NCI-H526 treated with DMSO at 0.1 percent for 48 hours (cell line): ENCODE data around the gene SYNM.

Source experiments
- DNase-seq: peaks from one replicate; lab custom pipeline; 2025; lab: John Stamatoyannopoulos, UW

Gene SYNM

GRCh38 chr15:99143655-99144610 is 39.1 kb downstream of the SYNM start:
- DNase-seq = no peak

- DNase-seq = no peak
These were observed 40.1 kb downstream of the SYNM start for GRCh38 chr15:99145005-99145404.

DNA sequence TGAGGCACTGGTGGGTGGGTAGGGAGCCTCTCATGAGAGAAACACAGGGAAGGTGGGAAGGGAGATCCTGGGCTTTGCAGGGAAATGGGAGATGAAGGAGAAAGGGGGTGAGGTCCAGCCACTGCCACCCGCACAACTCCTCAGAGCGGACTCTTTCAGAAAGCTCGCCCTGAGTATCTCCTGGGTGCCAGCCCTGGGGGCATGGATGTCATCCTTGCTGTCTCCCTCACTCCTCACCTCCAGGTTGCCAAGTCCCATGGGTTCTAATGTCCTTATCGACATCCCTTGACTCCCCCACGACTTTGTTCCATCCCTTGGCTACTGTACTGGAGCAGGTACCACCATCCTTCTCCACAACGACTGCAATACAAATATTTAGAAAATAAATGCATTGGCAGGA is 40.9 kb downstream of the SYNM start:
- no peak for DNase-seq

- no peak for DNase-seq
These were observed 41.8 kb downstream of the SYNM start for GRCh38 chr15:99146661-99147060.

DNA sequence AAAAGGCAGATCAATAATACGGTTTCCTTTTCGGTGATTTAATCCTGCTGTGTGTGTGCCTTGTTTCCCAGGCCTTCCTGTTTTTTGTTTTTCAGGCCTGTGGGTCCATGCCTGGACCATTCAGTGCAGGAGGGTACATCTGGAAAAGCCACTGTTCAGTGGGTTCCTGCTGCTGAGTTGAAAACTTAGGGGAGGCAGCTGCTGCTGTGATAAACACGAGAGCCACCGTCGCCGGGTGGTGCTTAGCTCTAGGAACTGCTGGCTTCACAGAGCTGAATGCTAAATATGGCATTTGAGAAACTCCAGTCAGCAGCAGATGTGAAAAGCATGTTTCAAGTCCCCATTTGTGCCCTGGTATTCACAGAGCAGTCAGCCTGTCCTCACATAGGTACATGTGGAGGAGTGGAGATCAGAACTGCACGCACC is 44.0 kb downstream of the SYNM start:
- no peak for DNase-seq

DNA sequence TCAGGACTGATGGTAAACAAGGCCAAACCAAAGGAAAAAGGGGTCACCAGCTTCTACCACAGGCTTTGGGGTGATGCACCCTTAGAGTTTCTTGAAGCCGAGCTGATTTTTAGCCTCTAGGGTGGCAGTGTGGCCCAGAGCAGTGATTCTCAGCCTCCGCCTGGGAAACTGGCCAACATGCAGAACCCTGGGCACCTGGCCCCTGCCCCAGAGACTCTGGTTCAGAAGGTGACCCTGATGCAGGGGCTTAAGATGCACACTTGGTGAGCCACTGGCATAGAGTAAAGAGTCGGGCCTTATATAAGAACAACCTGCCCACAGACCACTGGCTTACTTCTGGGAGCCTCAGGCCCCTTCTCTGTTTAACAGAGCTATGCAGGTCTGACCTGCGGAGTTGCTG is 44.5 kb downstream of the SYNM start:
- DNase-seq = no peak

GRCh38 chr15:99151156-99151555 is 46.3 kb downstream of the SYNM start:
- no peak for DNase-seq

DNA sequence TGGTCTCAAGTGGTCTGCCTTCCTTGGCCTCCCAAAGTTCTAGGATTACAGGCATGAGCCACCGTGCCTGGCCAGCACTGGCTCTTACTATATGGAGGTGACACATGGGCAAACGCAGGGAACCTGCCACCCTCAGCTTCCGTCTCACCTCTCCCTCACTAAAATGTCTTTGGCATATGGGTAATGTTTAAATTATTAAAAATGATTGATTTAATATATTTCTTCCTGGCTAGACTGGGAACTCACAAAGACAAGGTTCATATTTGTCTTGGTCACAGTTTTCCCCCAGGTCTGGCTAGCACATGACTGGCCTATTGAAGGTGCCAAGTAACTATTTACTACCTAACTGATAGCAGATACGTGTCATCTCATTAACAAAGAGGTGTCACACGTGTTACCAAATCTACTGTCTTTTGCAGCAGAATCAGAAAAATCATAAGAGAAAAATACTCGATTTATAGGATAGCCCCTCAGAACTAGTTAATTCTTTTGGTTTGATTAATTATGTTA is 48.2 kb downstream of the SYNM start:
- DNase-seq = no peak

- no peak for DNase-seq
These were observed 49.4 kb downstream of the SYNM start for GRCh38 chr15:99154271-99154670.

- no peak for DNase-seq
These were observed 51.1 kb downstream of the SYNM start for GRCh38 chr15:99155961-99156443.

DNA sequence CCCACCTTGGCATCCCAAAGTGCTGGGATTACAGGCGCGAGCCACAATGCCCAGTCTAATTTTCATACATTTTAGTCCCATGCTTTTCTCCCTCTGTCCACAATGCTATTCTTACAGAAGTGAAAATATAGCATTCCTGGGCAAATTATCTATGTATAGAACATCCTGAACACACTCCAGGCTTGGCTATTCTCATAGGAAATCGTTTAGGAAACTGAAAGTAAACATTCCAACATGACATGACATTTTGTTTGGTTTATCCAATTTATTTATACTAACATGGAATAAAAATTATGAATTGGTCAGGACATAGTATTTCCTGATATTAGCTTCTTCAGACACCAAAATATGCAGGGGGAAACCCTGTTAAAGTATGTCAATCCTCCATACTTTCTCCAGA is 52.6 kb downstream of the SYNM start:
- DNase-seq = no peak

DNA sequence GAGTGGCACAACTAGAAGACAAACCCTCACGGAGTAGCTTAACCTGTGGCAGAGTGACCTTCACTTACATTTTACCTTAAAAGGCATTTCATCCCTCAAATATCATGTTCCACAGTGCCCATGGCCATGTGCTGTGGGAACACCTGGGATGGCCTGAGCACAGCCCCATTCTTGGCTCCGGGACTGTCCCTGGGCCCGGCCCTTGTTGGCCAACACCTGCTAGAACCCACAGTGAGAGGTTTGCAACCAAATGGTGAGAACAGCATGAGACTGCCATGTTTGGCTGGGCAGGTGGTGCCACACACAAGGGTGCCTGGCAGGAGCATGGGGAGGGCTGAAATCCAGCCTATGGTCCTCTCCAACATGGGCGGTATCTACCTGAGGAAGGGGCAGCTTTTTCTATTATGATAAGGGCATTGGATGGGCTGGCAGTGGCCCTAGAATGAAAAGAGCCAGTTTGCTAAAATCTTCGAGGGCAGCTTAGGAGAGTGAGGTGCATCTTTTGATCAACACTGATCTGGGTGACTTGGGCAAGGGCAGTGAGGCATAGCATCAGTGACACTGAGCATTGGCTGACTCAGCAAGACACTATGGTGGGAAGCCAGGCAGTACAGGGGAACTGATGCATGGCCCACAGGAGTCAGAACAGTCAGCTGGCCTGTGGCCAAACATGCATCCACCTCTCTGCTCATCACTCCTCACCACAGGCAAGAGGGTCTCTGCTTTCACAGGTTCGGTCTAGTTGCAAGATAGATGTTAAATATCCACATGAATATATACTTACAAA is 53.9 kb downstream of the SYNM start:
- DNase-seq = no peak

DNA sequence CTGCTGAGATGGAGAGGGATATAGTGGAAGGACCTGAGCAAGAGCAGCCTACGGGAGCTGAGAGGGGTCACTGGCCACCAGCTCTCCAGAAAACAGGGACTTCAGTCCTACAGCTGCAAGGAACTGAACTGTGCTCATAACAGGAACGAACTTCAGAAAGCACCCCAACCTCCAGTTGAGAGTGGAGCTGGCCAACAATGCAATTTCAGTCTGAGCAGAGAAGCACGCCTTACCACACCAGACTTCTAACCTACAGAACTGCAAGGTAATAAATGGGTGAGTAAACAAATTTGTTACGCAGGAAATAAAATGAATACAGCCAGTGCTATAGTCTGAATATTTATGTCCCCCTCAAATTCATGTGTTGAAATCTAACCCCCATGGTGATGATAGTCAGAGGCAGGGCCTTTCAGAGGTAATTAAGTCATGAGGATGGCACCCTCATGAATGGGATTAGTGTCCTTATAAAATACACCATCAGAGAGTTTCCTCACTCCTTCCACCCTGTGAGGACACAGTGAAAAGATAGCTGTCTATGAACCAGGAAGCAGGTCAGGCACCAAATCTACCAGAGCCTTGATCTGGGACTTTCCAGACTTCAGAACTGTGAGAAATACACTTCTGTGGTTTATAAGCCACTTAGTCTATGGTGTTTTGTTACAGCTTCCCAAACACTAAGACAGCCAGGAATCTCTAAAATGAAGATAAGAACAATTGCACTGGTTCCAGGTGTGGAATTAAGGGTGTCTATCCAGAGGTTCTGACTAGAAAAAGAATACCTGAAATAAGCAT is 58.6 kb downstream of the SYNM start:
- DNase-seq = no peak

DNA sequence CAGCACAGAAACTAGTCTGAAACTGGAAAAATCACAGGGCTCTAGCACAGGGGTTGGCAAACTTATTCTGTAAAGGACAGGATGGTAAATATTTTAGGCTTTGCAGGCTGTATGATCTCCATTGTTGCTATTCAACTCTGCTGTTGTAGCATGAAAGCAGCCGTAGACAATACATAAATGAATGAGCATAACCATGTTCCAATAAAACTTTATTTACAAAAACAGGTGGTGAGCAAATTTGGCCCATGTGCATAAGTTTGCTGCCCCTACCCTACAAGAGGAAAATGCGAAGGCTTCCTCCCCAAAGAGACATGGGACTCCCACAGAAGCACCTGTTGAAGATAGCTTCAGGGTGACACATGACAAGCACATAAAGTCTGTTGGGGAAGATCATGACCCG is 59.2 kb downstream of the SYNM start:
- no peak for DNase-seq

DNA sequence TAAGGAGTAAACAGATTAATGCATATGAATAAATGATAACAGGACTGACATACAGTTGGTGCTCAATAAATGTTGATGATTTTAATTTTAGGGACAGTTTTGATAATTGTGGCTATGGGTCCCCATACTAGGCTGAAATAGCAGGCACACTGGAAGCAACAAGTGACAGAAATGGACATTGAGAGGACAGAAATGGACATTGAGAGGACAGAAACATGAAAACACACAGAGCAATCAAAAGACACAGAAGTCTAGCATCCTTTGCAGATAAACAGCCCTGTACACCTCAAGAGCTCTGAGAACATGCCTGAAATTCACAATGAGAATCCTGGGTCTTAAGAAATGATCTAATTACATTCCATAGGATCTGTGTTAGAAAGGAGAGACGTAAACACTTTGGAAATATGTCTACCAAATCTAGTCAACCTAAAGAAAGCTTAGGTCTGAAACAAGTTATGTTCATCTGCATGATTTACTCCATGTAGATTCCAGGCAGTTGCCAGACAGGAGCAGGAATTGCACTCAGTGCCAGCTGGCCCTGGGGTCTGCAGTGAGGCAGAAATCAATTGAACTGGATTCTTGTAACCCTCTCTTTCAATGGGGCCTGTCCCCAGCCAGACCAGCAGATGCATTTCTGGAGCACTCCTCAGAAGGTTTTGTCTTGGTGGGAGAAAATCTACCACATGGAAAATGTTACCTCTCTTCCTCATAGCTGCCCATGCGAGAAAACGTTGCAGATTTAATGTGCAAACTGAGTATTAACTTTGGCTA is 60.3 kb downstream of the SYNM start:
- DNase-seq = no peak

GRCh38 chr15:99165956-99166689 is 61.2 kb downstream of the SYNM start:
- no peak for DNase-seq

GRCh38 chr15:99167201-99167600 is 62.3 kb downstream of the SYNM start:
- DNase-seq = no peak

DNA sequence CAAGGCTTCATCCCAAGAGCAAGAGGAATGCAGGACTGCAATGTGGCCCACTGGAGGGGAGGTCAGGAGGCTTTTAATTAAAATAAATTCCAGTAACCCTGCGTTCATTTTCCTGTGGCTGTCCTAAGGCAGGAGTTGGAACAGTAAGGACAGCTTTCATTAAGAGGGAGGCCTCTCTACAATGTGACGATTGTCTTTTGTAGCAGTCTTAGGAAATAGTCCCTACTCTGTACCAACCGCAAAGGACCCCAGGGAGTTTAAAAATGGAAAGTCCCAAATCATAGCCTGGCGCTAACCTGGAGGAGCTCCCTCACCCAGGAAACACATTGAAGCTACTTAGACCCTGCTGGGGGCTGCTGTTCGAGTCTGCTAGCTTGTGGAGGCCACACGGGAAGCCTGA is 62.8 kb downstream of the SYNM start:
- DNase-seq = no peak

GRCh38 chr15:99168601-99169580 is 64.0 kb downstream of the SYNM start:
- DNase-seq = no peak
